ENCODE results near the gene ITGB4. TPM values are rescaled to one million over a fixed set of nuclear protein-coding genes. Genes with fewer than 3 reads are reported as not detected.

ITGB4 gene
- polyA plus RNA-seq, 3 donors = 0.09 to 0.82 TPM; not detected in 1

DNA sequence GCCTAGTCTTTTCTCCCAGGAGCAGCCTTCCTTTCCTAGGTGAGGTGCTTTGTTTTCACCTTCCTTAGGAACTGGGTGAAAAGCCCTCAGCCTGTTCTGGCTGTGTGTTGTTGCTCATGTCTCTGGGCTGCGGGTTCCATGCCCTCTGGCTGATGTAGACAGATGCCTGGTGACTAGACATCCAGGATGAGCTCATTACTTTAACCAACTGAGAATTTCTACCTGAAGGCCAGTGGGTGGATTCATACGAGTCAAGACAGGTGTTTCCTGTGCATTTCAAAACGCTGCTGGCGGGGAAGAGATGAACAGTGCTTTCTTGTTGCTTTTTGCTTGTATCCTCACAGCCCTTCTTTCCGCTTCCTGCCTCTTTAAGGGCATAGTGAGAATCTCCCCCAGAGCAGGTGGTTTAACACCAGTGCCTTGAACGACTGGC is 31.8 kb upstream of the ITGB4 start:
- Mint-ChIP-seq H3K27me3 (ENCODE audit: low read depth in 3 of 3) (no peaks in the 10 kb centered on the region), H3K36me3 (peaks cover 47 to 63% of the 10 kb centered on the region in 2 donors), H3K4me3 (peak overlapping the region in 1 of 2 donors; percentile 67), H3K4me1 (peaks cover 64% of the 10 kb centered on the region), H3K27ac (peak overlapping the region; percentile 96 to 99 (median 98)), H3K9me3 (no peaks in the 10 kb centered on the region)
- intact Hi-C loops (cut with micrococcal nuclease) = no loop called here
- peaks cover 53 to 61% of the 10 kb centered on the region in 2 donors for H3K4me1 ChIP-seq (ENCODE audit: control insufficient read depth in 1 of 2, insufficient read depth in 2 of 2, low read length in 2 of 2)
- H3K4me2 ChIP-seq (replicated peaks; ENCODE audit: extremely low read depth, low read length, poor library complexity, severe bottlenecking) = peak overlapping the region; percentile 65
- peak in 1 of 3 donors; percentile 6 for DNase-seq
- H3K27ac ChIP-seq (ENCODE audit: low read depth in 1 of 2, low read length in 2 of 2) = peak overlapping the region; percentile 86 to 98
- H4K20me1 ChIP-seq (ENCODE audit: insufficient read depth, low read length) = peaks cover 42% of the 10 kb centered on the region
- H2AFZ ChIP-seq (ENCODE audit: insufficient read depth, low read depth, low read length, poor library complexity, severe bottlenecking) = no peak overlapping the region
- H3K27me3 ChIP-seq (ENCODE audit: control insufficient read depth in 2 of 2, insufficient read depth in 2 of 2, low read length in 2 of 2) = no peaks in the 10 kb centered on the region
- TF ChIP-seq, protein P1, sequence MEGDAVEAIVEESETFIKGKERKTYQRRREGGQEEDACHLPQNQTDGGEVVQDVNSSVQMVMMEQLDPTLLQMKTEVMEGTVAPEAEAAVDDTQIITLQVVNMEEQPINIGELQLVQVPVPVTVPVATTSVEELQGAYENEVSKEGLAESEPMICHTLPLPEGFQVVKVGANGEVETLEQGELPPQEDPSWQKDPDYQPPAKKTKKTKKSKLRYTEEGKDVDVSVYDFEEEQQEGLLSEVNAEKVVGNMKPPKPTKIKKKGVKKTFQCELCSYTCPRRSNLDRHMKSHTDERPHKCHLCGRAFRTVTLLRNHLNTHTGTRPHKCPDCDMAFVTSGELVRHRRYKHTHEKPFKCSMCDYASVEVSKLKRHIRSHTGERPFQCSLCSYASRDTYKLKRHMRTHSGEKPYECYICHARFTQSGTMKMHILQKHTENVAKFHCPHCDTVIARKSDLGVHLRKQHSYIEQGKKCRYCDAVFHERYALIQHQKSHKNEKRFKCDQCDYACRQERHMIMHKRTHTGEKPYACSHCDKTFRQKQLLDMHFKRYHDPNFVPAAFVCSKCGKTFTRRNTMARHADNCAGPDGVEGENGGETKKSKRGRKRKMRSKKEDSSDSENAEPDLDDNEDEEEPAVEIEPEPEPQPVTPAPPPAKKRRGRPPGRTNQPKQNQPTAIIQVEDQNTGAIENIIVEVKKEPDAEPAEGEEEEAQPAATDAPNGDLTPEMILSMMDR (IDR thresholded peaks at IDR 0.05) = no peak
- H3K36me3 ChIP-seq (replicated peaks in 1 of 2; ENCODE audit: control insufficient read depth in 1 of 2, insufficient read depth in 2 of 2, low read length in 2 of 2) = peaks cover 39 to 52% of the 10 kb centered on the region in 2 donors
- peaks cover 88% of the 10 kb centered on the region for H3K79me2 ChIP-seq (ENCODE audit: insufficient read depth, low read length)
- peak overlapping the region; percentile 71 for H3K9ac ChIP-seq (ENCODE audit: insufficient read depth, low read length, poor library complexity, severe bottlenecking)
- H3K9me3 ChIP-seq (replicated peaks in 1 of 2; ENCODE audit: control insufficient read depth in 1 of 2, insufficient read depth in 1 of 2, low read length in 2 of 2) = no peaks in the 10 kb centered on the region
- 25% methylated on average over 4 of the region's 6 CpGs for WGBS (ENCODE audit: insufficient coverage)
- H3K4me3 ChIP-seq (replicated peaks in 1 of 3; ENCODE audit: low read depth in 2 of 3, low read length in 3 of 3) = peak overlapping the region in 1 of 3 experiments; percentile 62

DNA sequence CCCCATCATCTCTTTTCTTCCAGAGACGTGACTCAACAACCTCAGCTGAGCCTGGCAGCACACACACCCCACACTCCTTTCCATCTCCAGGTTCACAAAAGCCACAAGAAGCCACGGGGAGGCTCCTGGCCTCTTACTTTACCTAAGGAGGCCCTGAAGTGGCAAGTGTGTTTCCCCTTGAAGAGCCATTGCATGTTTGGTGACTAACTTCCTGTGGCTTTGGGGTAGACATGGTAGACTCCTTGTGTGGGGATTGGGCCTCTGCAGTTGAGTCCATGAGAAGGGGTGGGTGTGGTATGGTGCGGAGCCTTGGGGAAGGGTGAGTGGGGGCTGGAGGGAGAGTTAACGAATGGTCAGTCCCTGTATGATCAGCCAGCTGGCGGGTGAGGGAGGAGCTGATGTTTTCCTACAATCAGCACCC is 29.9 kb upstream of the ITGB4 start:
- intact Hi-C loops (cut with micrococcal nuclease) = no loop called here
- Mint-ChIP-seq H3K27me3 (ENCODE audit: low read depth in 3 of 3) (no peaks in the 10 kb centered on the region), H3K36me3 (peaks cover 57 to 69% of the 10 kb centered on the region in 2 donors), H3K27ac (peak overlapping the region in 4 of 7 donors; percentile 10 to 81 (median 48)), H3K9me3 (no peaks in the 10 kb centered on the region), H3K4me1 (peaks cover 51% of the 10 kb centered on the region), H3K4me3 (no peak overlapping the region)
- Histone ChIP-seq H3K4me3 (replicated peaks in 1 of 3; ENCODE audit: low read depth in 2 of 3, low read length in 3 of 3) (no peak overlapping the region), H4K20me1 (ENCODE audit: insufficient read depth, low read length) (peaks cover 42% of the 10 kb centered on the region), H3K9me3 (replicated peaks in 1 of 2; ENCODE audit: control insufficient read depth in 1 of 2, insufficient read depth in 1 of 2, low read length in 2 of 2) (no peaks in the 10 kb centered on the region), H3K4me2 (replicated peaks; ENCODE audit: extremely low read depth, low read length, poor library complexity, severe bottlenecking) (no peak overlapping the region), H3K9ac (ENCODE audit: insufficient read depth, low read length, poor library complexity, severe bottlenecking) (no peak overlapping the region), H3K79me2 (ENCODE audit: insufficient read depth, low read length) (peaks cover 71% of the 10 kb centered on the region), H3K4me1 (ENCODE audit: control insufficient read depth in 1 of 2, insufficient read depth in 2 of 2, low read length in 2 of 2) (peaks cover 46 to 53% of the 10 kb centered on the region in 2 donors), H3K36me3 (replicated peaks in 1 of 2; ENCODE audit: control insufficient read depth in 1 of 2, insufficient read depth in 2 of 2, low read length in 2 of 2) (peaks cover 48 to 63% of the 10 kb centered on the region in 2 donors), H2AFZ (ENCODE audit: insufficient read depth, low read depth, low read length, poor library complexity, severe bottlenecking) (no peak overlapping the region), H3K27ac (ENCODE audit: low read depth in 1 of 2, low read length in 2 of 2) (peak overlapping the region in 1 of 2 donors; percentile 25), H3K27me3 (ENCODE audit: control insufficient read depth in 2 of 2, insufficient read depth in 2 of 2, low read length in 2 of 2) (no peaks in the 10 kb centered on the region)
- TF ChIP-seq, protein P1 (IDR thresholded peaks at IDR 0.05) = no peak
- WGBS (ENCODE audit: insufficient coverage) = 47% methylated on average over 5 of the region's 5 CpGs
- DNase-seq = peak; percentile 8 to 37 (median 15)

Data from CD14-positive monocyte (primary cell).